ENCODE data around the gene SMIM45.

DNA sequence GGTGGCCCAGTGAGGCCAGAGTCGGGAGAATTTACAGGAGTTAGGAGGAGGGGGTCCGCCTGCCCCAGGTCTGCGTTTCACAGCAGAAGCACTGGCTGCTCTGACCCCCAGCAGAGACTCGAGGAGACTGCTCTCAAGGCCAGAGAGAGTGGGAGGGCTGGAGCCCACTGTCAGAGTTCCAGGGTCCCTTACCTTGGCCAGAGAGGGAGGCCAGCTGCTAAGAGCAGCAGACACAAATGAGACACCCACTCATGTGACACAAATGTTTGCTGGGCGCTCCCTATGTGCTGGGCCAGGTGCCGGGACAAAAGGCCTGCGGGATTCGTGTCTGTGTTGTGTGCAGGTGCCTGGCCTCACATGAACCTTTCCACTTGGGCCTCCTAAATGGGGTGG, 22.5 kb upstream of the SMIM45 start:
- TF ChIP-seq, protein P1, sequence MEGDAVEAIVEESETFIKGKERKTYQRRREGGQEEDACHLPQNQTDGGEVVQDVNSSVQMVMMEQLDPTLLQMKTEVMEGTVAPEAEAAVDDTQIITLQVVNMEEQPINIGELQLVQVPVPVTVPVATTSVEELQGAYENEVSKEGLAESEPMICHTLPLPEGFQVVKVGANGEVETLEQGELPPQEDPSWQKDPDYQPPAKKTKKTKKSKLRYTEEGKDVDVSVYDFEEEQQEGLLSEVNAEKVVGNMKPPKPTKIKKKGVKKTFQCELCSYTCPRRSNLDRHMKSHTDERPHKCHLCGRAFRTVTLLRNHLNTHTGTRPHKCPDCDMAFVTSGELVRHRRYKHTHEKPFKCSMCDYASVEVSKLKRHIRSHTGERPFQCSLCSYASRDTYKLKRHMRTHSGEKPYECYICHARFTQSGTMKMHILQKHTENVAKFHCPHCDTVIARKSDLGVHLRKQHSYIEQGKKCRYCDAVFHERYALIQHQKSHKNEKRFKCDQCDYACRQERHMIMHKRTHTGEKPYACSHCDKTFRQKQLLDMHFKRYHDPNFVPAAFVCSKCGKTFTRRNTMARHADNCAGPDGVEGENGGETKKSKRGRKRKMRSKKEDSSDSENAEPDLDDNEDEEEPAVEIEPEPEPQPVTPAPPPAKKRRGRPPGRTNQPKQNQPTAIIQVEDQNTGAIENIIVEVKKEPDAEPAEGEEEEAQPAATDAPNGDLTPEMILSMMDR (IDR thresholded peaks at IDR 0.05): no peak
- no peak for TF ChIP-seq POLR2A (IDR thresholded peaks at IDR 0.05)
